ENCODE data around the gene PDCD1LG2. TPM values are rescaled to one million over a fixed set of nuclear protein-coding genes. Genes with fewer than 3 reads are reported as not detected.
A peak's percentile ranks its signal among the peaks of the same experiment; 100 is the strongest.

The PDCD1LG2 gene
- total RNA-seq, 4 donors from 2014 or later, result 0.27 to 0.64 TPM; not detected in 2

- no peak for DNase-seq
- no peaks in the 10 kb centered on the region for H3K27me3 ChIP-seq
- in situ Hi-C loops (cut with MboI; ENCODE audit: low pct_ligation_motif_present in 1 of 4, low pct_unique_long_range_greater_than_20kb in 1 of 4, low sequenced_read_pairs in 3 of 4), result no loop called here
- peak overlapping the region; percentile 56 to 73 (median 68) for H3K27ac ChIP-seq
- no peaks in the 10 kb centered on the region for H3K36me3 ChIP-seq
- intact Hi-C loops (cut with DNase I; ENCODE audit: low total_unique reads), result no loop called here
- H3K4me3 ChIP-seq, result peak overlapping the region in 1 of 4 donors; percentile 29
- H3K9me3 ChIP-seq, result no peaks in the 10 kb centered on the region
- TF ChIP-seq POLR2A (IDR thresholded peaks at IDR 0.05) (no peak), POLR2AphosphoS5 (IDR thresholded peaks at IDR 0.05) (no peak), CTCF (IDR thresholded peaks at IDR 0.05) (no peak), EP300 (IDR thresholded peaks at IDR 0.05; ENCODE audit: low read depth) (no peak)
- WGBS, 2 donors (ENCODE audit: low coverage in 1 of 2), result 64 to 68% methylated on average over 3 of the region's 3 CpGs
- H3K4me1 ChIP-seq, result peaks cover 0 to 12% (median 0%) of the 10 kb centered on the region in 4 donors
Observed at GRCh38 chr9:5510989-5511388, 658 bp downstream of the PDCD1LG2 start.

GRCh38 chr9:5511476-5511875 lies 1.1 kb downstream of the PDCD1LG2 start:
- in situ Hi-C loops (cut with MboI; ENCODE audit: low pct_ligation_motif_present in 1 of 4, low pct_unique_long_range_greater_than_20kb in 1 of 4, low sequenced_read_pairs in 3 of 4) (no loop called here), intact Hi-C loops (cut with DNase I; ENCODE audit: low total_unique reads) (no loop called here)
- no peaks in the 10 kb centered on the region for H3K27me3 ChIP-seq
- WGBS, 2 donors (ENCODE audit: low coverage in 1 of 2), result 74 to 80% methylated on average over 1 of the region's 1 CpG
- H3K36me3 ChIP-seq, result no peaks in the 10 kb centered on the region
- H3K4me1 ChIP-seq, result peaks cover 0 to 12% (median 0%) of the 10 kb centered on the region in 4 donors
- TF ChIP-seq POLR2AphosphoS5 (IDR thresholded peaks at IDR 0.05) (no peak), POLR2A (IDR thresholded peaks at IDR 0.05) (no peak), CTCF (IDR thresholded peaks at IDR 0.05) (no peak), EP300 (IDR thresholded peaks at IDR 0.05; ENCODE audit: low read depth) (no peak)
- no peak for DNase-seq
- no peak overlapping the region for H3K4me3 ChIP-seq
- no peaks in the 10 kb centered on the region for H3K9me3 ChIP-seq
- peak overlapping the region in 3 of 4 donors; percentile 56 to 73 (median 67) for H3K27ac ChIP-seq

GRCh38 chr9:5511935-5512580 lies 1.7 kb downstream of the PDCD1LG2 start:
- DNase-seq, result no peak
- no peak for TF ChIP-seq POLR2A (IDR thresholded peaks at IDR 0.05)
- no peak for TF ChIP-seq EP300 (IDR thresholded peaks at IDR 0.05; ENCODE audit: low read depth)
- TF ChIP-seq CTCF (IDR thresholded peaks at IDR 0.05), result no peak
- TF ChIP-seq POLR2AphosphoS5 (IDR thresholded peaks at IDR 0.05), result no peak
- no peaks in the 10 kb centered on the region for H3K36me3 ChIP-seq
- no peak overlapping the region for H3K27ac ChIP-seq
- no peaks in the 10 kb centered on the region for H3K9me3 ChIP-seq
- intact Hi-C loops (cut with DNase I; ENCODE audit: low total_unique reads) (no loop called here), in situ Hi-C loops (cut with MboI; ENCODE audit: low pct_ligation_motif_present in 1 of 4, low pct_unique_long_range_greater_than_20kb in 1 of 4, low sequenced_read_pairs in 3 of 4) (no loop called here)
- peaks cover 0 to 12% (median 0%) of the 10 kb centered on the region in 4 donors for H3K4me1 ChIP-seq
- 63 to 82% methylated on average over 4 to 6 of the region's 6 CpGs for WGBS, 2 donors (ENCODE audit: low coverage in 1 of 2)
- H3K27me3 ChIP-seq, result no peaks in the 10 kb centered on the region
- H3K4me3 ChIP-seq, result no peak overlapping the region

GRCh38 chr9:5512658-5513452 lies 2.5 kb downstream of the PDCD1LG2 start:
- TF ChIP-seq CTCF (IDR thresholded peaks at IDR 0.05) (no peak), POLR2A (IDR thresholded peaks at IDR 0.05) (no peak)

More at GRCh38 chr9:5512658-5513452, 2.5 kb downstream of the PDCD1LG2 start:
- in situ Hi-C loops (cut with MboI; ENCODE audit: low pct_ligation_motif_present in 1 of 4, low pct_unique_long_range_greater_than_20kb in 1 of 4, low sequenced_read_pairs in 3 of 4), result no loop called here
- no peak for DNase-seq
- peaks cover 0 to 12% (median 0%) of the 10 kb centered on the region in 4 donors for H3K4me1 ChIP-seq
- H3K9me3 ChIP-seq, result no peaks in the 10 kb centered on the region
- no peaks in the 10 kb centered on the region for H3K36me3 ChIP-seq
- WGBS, 2 donors (ENCODE audit: low coverage in 1 of 2), result 60 to 94% methylated on average over 2 of the region's 2 CpGs
- no peaks in the 10 kb centered on the region for H3K27me3 ChIP-seq
- intact Hi-C loops (cut with DNase I; ENCODE audit: low total_unique reads), result no loop called here
- H3K4me3 ChIP-seq, result no peak overlapping the region
- no peak overlapping the region for H3K27ac ChIP-seq
